GM19395 (cell line): Measurements from ENCODE around the gene VPS26B.
A peak's percentile ranks its signal among the peaks of the same experiment; 100 is the strongest.
"Not testable (repeated sequence)": the region's sequence is repeated elsewhere in the genome, so short reads cannot be mapped to it uniquely, and the experiment has no call there.

Source experiments
- ATAC-seq: cut with Tn5 transposase; IDR thresholded peaks from one replicate; pipeline ENCODE4 v1.9.1; 2021; ENCODE audit warnings: mild to moderate bottlenecking, moderate library complexity; ENCODE audit not compliant: unreplicated experiment

The VPS26B gene

GRCh38 chr11:134223836-134224709, at the start of gene VPS26B, which contains the start of gene NCAPD3:
Gene VPS26B, plus strand, starts transcription at chr11:134224671. Its CDS starts 452 bp downstream, at chr11:134225123.
Gene NCAPD3, minus strand, starts transcription at chr11:134223967. Its CDS starts 41 bp downstream, at chr11:134223926.
- peak; percentile 83 for ATAC-seq

GRCh38 chr11:134176284-134176683, 48.2 kb upstream of the VPS26B start:
- ATAC-seq, result no peak

- no peak for ATAC-seq
Observed at GRCh38 chr11:134178032-134178674, 46.3 kb upstream of the VPS26B start.

GRCh38 chr11:134181707-134182106, 42.8 kb upstream of the VPS26B start:
- ATAC-seq, result no peak

- ATAC-seq, result not testable (repeated sequence)
Observed at GRCh38 chr11:134188092-134188491, 36.4 kb upstream of the VPS26B start.

GRCh38 chr11:134196756-134197155, 27.7 kb upstream of the VPS26B start:
- ATAC-seq, result no peak

GRCh38 chr11:134199531-134199930, 24.9 kb upstream of the VPS26B start:
- ATAC-seq, result no peak

GRCh38 chr11:134200688-134201087, 23.8 kb upstream of the VPS26B start:
- no peak for ATAC-seq

- ATAC-seq, result no peak
Observed at GRCh38 chr11:134202661-134203060, 21.8 kb upstream of the VPS26B start.

GRCh38 chr11:134205729-134206128, 18.7 kb upstream of the VPS26B start:
- ATAC-seq, result no peak

GRCh38 chr11:134206185-134206584, 18.3 kb upstream of the VPS26B start:
- ATAC-seq, result no peak

GRCh38 chr11:134207538-134208239, 16.8 kb upstream of the VPS26B start:
- no peak for ATAC-seq

- no peak for ATAC-seq
Observed at GRCh38 chr11:134215836-134216235, 8.6 kb upstream of the VPS26B start.

- no peak for ATAC-seq
Observed at GRCh38 chr11:134216816-134217215, 7.7 kb upstream of the VPS26B start.

GRCh38 chr11:134223121-134223520, 1.4 kb upstream of the VPS26B start:
- ATAC-seq, result no peak

GRCh38 chr11:134224710-134225664, 516 bp downstream of the VPS26B start:
- peak; percentile 19 for ATAC-seq

GRCh38 chr11:134226806-134227325, 2.4 kb downstream of the VPS26B start:
- no peak for ATAC-seq

- ATAC-seq, result peak; percentile 57
Observed at GRCh38 chr11:134228625-134229024, 4.2 kb downstream of the VPS26B start.

GRCh38 chr11:134229126-134229790, 4.8 kb downstream of the VPS26B start:
- ATAC-seq, result no peak
